CD4-positive, alpha-beta T cell treated with Interleukin-4 for 1 hour (primary cell): Measurements from ENCODE around the gene PHIP.

Experiments used
- DNase-seq, 2 donors: peaks; one replicate each; pipeline ENCODE4 v3.0.0-alpha.2; 2020 to 2022

Gene PHIP

DNA sequence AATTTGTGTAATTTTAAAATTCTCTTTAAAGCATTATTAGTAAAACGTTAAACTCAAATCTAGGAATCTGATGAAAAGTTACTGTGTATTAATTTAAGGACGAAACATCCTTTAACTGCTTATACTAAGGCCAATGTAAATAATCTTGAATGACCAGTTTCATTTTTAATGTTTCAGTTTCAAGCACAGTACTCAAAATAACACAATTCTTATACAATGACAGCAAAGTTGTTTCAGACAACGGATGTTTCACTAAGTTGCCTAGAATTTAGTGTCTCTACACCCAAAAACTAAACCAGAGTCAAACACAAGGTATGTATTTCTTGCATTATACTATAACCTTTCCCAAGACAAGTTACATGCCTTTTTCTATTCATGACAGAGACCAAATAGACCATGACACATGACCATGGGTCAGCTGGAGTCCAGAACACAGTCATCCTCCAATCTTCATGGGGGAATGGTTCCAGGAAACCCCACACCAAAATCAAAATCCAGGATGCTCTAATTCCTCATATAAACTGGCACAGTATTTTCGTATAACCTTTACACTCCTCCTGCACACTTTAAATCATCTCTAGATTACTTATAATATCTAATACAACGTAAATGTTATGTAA, 7.7 kb downstream of the PHIP start:
- DNase-seq, result no peak

DNA sequence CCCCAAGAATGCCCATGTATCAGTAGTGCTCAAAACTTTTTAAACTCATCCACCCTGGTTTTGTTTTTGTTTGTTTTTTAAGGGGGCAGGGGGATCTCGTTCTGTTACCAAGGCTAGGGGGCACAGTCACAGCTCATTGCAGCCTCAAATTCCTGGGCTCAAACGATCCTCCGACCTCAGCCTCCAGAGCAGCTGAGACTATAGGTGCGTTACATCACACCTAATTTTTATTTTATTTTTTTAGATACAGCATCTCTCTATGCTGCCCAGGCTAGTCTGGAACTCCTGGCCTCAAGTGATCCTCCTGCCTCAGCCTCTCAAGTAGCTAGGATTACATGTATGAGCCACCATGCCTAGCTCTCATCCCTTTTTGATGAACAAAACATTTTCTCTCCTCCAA, 11.2 kb downstream of the PHIP start:
- DNase-seq, result no peak

DNA sequence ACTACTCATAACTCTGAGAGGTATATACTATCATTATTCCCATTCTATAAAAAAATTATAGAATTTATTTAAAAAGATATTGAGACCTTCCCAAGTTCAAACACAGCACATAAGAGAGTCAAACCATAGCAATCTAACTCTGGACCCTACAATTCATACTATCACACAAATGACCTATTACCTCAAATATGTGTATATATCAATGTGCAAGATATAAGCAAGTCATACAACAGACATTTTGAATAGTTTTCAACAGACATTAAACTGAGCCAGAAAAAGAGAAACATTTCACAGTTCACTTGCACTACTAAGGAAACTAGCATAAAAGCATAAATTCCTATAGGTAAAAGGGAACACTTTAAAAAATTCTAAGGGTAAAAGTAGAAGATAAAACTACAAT, 11.7 kb downstream of the PHIP start:
- no peak for DNase-seq

DNA sequence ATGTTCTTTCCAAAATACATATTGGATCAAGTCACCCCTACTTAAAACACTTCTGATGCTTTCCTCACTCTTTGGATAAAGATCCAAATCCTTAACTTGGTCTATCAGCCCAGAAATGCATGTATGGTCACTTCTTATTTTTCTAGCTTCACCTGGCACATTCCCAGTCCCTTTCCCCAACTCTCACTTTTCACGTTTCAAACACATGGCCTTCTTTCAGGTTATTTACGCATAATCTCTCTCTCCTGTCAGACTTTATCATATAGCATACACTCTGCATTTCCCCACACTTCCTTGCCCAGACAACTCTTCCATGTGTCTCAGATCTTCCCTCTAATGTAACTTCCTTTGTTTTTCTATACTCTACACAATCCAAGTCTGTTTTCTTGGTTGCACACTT, 12.8 kb downstream of the PHIP start:
- no peak for DNase-seq

DNA sequence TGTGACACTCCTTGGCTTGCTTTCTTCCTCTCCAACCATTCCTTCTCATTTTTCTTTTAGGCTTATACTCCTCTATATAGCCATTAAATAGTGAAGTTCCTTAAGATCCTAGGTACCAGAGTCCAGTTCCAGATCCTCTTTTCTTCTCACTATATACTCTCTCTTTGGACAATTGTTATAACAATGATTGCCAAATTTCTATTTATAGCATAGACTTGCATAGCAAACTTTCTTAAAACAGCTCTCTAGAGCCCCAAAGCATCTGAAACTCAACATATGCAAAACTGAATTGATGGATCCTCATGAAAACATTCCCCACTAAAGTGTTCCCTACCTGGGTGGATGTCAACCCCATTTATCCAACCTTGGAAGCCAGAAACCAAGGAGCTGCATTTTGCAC, 13.4 kb downstream of the PHIP start:
- no peak for DNase-seq

DNA sequence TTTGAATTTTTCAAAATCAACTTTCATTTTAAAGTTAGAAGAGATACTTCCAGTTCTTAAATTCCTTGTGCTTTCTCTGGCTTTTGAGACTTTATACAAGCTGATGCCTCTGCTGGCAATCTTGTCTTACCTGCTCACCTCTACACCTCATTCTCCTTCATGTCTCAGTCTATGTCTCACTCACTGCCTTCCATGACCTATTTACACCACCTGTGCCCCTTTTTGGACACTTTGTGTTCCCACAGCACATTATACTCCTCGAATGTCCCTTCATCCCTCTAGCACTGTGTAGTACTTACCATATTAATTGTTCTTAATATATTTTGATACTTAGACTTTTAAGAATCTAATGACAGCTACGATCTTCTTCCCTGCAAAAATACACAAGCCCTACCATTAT, 15.3 kb downstream of the PHIP start:
- no peak for DNase-seq

DNA sequence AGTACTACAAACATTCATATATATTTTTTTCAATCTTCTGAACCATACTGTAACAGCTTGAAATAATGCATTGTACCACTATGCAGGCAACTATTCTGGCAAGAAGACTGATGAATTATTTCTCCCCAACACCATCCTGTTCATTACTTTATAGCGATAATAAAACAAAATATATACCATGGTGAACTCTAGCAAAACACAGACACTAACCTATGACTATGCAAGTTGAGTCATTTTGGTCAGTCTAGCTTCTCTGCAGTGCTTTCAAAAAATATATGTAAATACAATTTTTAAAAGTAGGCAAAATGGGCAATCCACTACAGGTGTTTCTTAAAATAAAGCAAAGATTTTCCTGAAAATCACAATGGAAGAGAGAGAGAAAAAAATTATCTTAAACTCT, 20.3 kb downstream of the PHIP start:
- no peak for DNase-seq

DNA sequence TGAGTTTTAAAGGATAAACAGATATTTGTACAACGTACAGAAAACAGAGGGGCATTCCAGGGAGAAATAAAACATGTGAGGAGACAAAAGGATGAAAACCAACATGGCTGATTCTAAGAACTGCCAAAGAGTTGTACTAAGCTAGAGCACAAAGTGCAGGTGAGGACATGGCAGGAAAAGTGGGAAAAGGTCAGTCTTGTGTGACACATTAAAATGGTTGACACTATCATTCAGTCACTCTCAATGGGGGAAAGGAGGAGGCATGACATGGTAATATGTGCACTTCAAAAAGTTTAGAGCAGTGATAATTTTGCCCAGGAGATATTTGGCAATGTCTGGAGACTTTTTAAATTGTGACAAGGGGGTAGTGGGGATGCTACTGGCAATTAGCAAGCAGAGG, 21.8 kb downstream of the PHIP start:
- DNase-seq, result no peak

DNA sequence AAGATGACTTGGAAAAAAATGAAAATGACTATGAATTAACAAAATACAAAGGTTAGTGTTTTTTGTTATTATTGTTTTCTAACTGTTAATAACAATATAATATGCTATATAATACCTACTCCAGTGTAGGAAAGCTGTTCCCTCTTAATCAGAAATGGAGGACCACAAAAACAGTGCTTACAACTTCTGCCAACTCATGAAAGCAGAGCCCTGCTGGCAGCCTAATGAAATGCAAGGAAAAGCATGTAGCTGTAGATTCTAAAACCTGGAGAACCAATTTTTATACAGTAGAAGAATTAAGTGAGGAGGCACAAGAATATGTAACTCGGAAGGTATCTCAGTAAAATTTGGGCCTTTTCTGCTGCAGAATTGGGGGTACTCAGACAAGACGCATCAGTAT, 29.4 kb downstream of the PHIP start:
- DNase-seq, result peak in 1 of 2 donors; percentile 14

DNA sequence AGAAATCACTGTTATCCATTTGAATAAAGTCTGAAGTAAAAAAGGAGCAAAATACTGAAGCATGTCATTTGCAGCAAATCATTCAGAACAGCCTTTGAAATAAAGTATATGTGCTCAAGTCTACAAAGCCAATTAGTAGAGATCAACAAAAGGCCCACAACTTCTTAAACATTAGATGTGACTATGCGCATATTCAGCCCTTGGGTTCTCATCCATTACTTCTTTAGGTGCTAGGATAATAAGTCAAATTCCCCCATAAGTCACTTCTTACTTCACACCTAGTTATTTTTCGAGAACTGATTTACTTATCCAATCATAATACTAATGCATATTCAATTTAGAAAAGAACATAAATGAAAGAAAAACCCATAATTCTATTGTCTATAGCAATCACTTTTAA, 31.0 kb downstream of the PHIP start:
- no peak for DNase-seq

DNA sequence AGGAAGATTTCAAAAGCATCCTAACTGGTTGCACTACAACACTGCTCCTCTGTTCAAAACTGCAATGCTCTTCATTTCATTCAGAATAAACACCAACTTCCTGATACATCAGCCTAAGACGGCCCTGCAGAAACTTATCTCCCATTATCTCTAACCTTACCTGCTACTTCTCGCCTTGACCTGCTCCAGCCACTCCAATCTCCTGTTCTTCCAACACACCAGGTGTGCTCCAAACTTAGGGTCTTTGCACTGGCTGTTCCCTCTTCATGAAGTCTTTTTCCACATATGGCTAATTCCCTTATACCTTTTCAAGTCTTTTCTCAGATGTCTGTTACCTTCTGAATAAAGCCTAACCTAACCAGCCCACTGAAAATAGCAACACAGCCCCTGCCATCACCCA, 32.1 kb downstream of the PHIP start:
- no peak for DNase-seq

DNA sequence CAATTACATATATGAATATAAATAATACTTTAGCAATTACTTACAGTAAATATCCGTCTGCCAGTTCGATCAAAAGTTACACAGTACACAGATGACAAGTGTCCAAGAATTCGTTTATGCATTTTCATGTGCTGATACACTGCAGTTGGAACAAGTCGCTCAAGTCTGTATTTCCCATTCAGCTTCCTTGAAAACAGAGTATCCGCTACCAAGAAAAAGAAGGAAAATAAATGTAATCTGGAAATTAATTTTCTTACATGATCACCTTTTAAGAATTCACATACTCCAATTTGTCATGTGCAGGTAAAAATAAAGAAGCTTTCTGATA, 35.3 kb downstream of the PHIP start:
- no peak for DNase-seq

DNA sequence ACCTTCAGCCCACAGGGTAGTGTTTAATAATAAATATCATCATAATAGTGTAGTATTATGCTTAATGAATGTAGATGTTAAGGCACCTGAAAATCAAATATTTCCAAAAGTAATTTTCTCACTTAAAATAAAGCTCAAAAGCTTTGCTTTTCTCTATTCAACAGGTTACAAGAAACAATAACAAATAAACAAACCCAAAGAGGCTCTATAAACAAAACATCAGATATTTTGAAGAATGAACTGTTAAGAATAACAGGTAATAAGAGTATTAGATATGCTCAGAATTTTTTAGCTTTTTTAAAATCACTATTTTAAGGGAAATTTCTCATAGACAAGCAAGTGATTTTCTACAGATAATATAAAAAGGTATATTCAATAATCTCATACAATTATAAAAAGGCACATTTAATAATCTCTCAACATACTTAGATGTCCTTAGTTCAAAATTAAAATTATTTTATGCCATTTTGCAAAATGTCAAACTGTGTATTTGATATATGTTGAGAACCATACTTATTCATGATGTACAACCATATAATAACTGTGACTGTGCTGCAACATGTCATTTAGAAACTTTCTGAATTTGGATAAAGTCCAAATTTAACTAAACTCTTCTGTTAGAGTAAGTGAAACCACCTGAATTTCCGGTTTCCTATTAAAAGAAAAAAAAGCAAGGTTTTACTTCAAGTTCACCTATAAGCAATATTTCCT, 35.8 kb downstream of the PHIP start:
- DNase-seq, result peak in 1 of 2 donors; percentile 37

DNA sequence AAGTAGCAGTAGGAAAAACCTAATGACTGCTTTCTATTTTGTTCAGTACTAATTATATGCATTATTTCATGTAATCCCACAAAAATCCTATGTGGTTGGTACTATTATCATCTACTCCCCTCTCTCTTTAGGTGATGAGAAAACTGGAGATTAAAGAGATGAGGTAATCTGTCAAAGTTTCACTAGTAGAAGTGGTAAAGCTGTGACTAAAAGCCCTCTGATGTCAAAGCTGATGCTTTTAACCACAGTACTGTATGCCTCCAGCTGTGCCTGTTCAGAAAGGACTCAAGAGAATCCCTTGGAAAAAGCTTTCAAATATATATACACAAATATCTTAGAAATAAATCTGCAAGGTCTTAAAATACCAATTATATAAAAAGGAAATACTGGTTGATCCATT, 38.0 kb downstream of the PHIP start:
- no peak for DNase-seq

DNA sequence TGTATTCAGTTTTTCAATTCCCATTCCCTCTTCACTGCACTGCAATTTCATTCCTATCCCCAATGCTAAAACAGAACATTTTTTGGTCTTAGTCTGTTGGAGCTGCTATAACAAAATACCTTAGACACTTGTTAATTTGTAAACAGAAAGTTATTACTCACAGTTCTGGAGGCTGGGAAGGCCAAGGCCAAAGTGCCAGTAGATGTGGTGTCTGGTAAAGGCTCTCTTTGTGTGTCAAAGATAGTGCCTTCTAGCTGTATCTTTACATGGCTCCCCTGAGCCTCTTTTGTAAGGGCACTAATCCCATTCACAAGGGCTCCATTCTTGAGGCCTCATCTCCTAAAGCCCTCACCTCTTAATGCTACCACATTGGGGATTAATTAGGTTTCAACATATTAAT, 40.0 kb downstream of the PHIP start:
- DNase-seq, result no peak

DNA sequence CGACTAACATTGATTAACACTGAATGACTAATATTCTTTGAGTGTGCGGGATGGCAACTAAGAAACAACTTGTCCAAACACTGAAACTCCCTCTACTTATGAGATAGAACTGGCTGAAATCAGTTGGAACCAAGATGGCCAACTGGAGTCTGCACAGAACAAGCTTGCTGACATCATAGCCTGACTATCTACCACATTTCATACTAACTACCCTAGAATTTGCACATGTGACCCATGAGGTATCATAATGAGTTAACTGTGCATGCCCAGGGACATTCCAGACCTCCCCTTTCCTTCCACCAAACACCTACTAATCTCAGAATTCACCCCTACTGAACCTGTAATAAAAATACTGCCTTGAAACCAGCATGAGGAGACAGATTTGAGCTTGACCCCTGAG, 43.2 kb downstream of the PHIP start:
- DNase-seq, result no peak

DNA sequence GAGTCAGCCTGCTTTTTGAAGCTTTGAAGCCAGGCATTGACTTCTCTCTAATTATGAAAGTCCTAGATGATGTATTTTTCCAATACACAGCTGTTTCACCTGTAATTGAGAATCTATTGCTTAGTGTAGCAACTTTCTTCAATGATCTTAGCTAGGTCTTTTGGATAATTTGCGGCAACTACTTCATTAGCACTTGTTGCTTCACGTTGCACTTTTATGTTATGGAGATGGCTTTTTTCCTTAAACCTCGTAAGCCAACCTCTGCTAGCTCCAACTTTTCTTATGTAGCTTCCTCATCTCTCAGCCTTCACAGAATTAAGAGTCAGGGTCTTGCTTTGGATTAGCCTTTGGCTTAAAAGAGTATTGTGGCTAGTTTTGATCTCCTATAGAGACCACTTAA, 44.8 kb downstream of the PHIP start:
- no peak for DNase-seq

DNA sequence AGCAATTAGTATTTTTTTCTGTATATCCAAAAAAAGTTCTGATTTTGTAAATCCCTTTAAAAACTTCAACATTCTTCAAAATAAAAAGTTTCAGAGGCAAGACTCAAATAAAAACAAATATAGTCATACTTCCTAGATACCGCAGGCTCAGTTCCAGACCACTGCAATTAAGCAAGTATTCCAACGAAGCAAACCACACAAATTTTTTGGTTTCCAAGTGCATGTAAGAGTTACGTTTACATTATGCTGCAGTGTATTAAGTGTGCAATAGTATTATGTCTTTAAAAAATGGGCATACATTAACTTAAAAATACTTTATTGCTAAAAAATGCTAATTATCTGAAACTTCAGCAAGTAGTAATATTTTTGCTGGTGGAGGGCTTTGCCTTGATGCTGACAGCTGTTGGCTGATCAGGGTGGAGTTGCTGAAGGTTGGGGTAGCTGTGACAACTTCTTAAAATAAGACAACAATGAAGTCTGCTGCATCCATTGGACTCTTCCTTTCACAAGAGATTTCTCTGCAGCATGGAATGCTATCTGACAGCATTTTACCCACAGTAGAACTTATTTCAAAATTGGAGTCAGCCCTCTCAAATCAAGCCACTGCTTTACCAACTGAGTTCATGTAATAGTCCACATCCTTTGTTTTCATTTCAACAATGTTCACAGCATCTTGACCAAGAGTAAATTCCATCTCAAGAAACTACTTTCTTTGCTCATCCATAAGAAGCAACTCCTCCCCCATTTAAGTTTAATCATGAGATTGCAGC, 46.0 kb downstream of the PHIP start:
- DNase-seq, result no peak

DNA sequence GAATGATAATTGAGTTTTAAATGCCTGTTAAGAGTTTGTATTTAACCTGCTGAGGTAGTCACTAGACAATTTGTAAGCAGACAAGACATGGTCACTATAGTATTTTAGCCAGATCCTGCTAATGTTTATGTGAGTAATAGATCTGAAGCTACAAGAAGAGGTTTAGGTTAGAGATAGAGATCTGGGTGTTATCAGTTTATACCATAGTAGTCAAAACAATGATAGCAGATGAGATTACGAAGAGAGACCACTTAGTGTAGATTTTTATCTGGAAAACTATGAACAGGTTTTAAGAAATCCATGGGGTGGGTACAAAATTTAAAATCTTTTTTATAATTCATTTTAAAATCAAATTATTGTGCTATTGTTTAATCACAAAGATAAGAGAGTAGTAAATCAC, 47.5 kb downstream of the PHIP start:
- DNase-seq, result no peak

DNA sequence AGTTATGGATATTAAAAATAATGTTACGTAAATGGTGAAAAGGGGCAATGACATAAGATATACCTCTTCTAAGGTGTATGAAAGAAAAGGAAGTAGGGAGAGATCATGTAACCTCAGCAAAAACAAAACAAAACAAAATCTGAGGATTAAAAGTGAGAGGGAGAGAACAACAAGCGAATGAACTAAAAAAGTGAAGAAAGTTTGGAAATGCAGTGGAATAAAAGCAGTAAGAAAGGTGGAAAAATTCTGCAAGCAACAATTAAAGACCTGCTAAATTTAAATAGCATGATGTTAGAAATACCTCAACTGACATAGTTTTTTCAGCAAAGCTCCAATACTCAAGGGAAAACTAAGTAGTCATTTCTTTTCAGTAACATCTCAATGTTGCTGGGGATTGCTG, 48.0 kb downstream of the PHIP start:
- no peak for DNase-seq

DNA sequence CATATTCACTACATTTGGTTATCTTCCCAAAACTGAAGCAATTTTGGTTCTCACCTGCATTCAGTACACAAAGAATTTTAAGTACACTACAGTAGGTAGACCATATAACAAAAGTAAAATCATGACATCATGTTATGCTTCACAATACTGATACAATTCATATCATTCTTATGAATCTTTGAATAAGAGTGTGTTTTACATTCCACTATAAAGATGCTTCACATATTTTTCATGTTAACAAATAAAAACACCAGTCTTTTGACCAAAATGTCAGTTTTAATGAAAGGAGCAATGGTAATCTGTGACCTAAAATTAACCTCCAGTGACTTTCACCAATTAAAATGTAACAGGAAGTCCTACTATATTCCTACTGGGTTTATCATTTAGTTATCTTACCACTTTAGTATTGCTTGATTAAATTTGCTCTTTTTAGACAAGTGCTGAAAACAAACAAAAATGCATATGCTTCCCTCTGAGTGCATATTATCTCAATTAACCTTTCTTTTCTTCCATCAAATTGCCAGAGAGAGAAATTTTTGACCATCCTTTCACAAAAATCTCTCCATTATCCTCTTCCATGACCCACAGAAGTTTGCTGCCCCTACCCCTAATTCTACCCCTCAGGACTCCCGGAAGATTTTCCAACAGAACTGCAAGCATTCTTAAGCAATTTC, 49.3 kb downstream of the PHIP start:
- DNase-seq, result no peak

DNA sequence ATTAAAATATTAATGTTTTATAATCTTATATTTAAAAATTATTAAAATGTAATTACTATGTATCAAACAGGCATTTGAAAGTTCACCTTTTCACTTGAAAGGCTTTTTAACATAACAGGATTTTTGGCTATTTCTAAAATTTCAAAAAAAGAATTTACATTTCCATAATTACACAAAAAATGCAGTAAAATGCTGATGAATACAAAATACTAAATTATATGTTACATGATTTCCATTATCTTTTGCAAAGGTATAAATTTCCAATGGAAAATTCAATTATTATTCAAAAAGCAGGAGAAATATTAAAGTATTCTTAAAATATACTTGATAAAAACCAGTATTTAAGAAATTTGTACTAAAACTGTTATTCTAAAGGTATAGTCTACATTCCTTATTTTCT, 66.1 kb downstream of the PHIP start:
- DNase-seq, result no peak

DNA sequence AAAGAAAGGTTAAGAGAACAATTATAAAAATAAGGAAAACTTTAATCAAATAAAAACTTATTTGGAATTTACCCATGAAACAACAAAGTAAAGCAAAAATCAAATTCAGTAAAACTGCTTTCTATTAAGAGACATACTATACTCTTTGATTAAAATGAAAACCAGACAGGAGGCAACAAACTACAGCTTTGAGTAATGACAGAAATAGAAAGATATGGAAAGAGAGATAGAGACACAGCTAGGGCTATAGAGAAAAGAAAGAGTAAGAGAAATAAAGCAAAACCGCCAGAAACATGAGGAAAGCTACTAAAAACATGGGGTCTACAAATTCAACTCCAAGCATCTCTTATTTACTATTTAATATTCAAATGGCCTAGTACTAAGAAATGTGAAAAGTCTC, 67.6 kb downstream of the PHIP start:
- no peak for DNase-seq

DNA sequence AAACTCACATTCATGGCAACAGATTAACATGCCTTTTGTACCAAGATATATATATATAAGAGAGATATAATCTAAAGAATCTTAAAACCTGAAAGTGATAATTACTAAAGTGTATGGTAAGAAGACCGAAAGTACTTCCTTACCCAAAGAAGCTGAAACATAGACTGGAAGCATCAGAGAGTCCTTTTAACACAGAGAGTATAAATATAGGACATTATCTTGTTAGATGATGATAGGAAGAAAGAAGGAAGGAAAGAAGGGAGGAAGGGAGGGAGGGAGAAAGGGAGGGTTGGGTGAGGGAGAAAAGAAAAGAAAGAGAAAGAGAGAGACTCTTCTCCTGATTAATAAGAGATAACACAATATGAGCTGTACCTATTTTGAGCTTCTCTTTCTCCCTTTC, 68.2 kb downstream of the PHIP start:
- no peak for DNase-seq
